ENCODE results near the gene BID.

Gene BID

GRCh38 chr22:17774206-17774925, at the start of gene BID:
BID (minus strand) TSS chr22:17774469; CDS start chr22:17750116, 24,353 bp downstream.
- DNase-seq = no peak

DNA sequence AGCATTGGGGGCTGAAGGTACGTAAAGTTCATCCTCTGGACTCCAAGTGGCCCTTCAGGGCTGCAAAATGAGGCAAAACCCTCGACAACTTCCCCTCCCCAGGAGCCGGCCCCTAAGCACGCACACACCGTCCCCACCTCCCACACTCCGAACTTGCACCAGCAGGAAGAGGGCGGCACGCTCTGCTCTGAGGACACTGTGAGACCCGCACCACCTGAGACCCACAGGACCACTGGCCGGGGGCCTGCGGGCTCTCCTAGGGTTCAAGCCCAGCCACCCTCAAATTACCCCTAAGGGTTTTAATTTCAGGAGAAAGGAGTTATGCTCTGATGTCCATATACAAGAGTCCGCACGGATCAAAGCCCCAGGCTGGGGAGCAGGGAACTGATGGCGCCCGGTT, 49.7 kb upstream of the BID start:
- DNase-seq = no peak

- no peak for DNase-seq
Observed at GRCh38 chr22:17823226-17823625, 49.0 kb upstream of the BID start.

GRCh38 chr22:17822087-17822486, 47.8 kb upstream of the BID start:
- no peak for DNase-seq

- DNase-seq = no peak
Observed at GRCh38 chr22:17820879-17821439, 46.7 kb upstream of the BID start.

GRCh38 chr22:17818649-17819048, 44.4 kb upstream of the BID start:
- DNase-seq = no peak

- DNase-seq = no peak
Observed at GRCh38 chr22:17818180-17818579, 43.9 kb upstream of the BID start.

GRCh38 chr22:17817511-17818065, 43.3 kb upstream of the BID start:
- DNase-seq = no peak

GRCh38 chr22:17817079-17817478, 42.8 kb upstream of the BID start:
- DNase-seq = no peak

- no peak for DNase-seq
Observed at GRCh38 chr22:17816649-17817048, 42.4 kb upstream of the BID start.

DNA sequence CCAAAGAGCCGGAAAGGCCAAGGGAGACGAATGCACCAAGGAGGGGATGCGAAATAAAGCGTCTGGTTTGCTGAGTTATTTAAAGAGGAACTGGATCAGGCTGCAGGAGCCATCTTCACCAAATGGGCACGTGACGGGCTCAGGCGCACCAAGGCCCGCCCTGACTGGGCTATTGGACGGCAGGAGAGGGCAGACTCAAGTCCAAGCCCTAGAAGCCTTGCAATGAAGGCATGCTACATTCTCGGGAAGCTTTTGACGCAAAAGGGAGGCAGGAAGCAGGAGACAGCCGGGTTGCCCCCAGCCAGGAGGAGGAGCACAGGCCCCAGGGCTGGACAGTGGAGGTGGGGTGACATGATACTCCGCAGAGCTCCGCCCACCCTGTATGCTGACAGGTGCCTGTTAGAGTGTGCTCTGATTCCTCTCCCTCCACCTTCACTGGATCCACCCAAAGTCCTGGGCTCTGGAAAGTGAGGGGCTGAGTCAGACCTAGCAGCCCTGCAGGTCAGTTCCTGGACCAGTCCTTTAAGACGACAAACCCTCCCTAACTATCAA, 41.5 kb upstream of the BID start:
- no peak for DNase-seq

DNA sequence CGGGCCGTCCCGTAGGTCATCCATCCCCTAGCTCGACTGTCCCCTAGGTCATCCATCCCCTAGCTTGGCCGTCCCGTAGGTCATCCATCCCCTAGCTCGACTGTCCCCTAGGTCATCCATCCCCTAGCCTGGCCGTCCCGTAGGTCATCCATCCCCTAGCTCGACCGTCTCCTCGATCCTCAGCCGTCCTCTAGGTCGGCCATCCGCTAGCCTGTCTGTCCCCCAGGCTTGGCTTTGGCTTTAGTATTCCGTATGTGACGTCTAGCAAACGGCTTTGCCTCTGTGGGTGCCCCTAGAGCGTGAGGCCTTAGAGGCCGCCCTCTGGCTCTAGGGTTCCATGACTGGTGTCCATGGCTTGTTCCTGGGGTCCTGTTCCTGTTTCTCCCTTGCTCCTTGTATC, 40.6 kb upstream of the BID start:
- DNase-seq = no peak

DNA sequence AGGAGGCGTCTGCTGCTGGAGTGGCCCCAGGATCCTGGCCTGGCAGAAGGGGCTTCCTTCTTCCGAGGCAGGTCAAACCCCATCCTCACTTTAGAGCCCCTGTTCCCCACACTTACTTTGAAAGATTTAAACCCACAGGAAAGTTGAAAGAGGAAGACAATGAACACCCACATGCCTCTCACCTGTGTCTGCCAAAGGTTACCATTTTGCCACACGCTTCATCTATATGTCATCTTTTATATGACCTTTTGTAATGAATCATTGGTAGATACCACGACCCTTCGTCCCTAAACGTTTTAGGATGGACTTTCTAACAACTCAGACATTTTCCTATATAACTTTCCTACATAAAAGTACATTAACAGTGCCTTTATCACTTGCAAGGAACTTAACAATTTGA, 39.8 kb upstream of the BID start:
- no peak for DNase-seq

DNA sequence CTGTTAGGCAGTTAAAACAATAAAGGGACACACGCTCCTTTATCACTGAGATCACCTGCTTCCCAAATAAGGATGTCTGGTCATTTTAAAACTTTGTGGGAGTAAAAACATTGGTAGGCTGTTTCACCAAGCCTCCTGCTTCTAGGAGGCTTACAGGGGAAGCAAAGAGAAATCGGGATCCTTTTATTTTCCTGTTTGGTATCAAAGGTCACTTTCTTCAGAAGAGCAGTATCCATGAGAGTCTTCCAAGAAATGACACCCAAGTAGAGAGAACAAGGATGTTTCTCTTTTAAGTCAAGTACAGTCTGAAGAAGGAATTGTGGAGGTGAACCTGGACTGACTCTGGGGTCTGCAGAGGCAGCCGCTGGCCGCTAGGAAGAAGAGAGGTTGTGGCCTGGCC, 36.9 kb upstream of the BID start:
- DNase-seq = no peak

- no peak for DNase-seq
Observed at GRCh38 chr22:17810570-17811116, 36.4 kb upstream of the BID start.

DNA sequence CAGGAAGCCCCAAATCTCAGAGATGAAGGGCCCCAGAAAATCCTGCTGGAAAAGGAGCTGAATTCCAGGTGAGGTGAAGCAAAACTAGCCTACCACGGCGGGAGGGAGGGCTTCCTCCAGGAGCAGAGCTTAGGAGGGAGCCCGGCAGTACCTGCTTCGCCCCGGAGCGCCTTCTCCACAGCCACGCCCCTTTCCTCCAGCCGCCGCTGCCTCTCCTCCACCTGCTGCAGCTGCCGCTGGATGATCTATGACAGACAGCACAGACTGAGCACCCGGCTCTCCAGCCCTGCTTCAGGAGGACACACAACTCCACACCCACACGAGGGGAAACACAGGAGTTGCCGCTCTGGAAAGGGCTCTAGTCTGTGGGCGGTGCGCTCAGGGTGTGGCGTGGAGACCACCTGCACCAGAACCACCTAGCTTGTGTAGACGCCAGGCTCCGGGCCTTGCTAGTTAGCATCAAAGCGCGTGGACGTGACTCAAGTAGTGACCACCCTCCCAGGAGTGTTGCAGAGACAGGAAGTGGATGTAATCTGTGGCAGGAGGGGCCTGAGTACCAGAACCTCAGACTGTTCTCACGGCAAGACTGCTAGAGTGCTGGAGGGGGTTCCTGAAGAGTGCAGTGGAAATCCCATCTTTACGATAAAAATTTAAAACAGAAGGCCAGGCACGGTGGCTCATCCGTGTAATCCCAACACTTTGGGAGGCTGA, 34.6 kb upstream of the BID start:
- DNase-seq = no peak

GRCh38 chr22:17807578-17808410, 33.5 kb upstream of the BID start:
- no peak for DNase-seq

GRCh38 chr22:17807086-17807485, 32.8 kb upstream of the BID start:
- DNase-seq = no peak

DNA sequence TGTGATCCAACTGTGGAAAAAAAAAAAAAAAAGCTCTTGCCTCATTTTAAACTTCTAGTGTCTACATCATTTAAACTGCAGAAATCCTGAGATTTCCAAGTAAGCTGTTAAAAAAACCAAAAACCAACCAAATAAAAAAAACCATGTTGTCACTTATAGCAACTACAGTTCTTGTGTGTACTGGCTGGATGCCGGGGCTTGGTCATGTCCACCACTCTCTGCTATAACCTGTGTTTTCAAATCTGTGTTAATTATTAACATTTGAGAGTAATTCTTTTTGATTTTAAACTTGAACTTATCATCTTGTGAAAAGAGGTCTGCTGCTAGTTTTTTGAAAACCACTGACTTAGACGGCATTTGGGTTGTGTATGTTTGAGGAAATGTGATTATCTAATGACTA, 32.2 kb upstream of the BID start:
- no peak for DNase-seq

- no peak for DNase-seq
Observed at GRCh38 chr22:17804331-17805080, 30.2 kb upstream of the BID start.

GRCh38 chr22:17803609-17804270, 29.5 kb upstream of the BID start:
- DNase-seq = no peak

Data from SIG-M5 (cell line).